Omental fat pad (tissue), 4 donors: Measurements from ENCODE around the gene TEAD1. TPM values are rescaled to one million over a fixed set of nuclear protein-coding genes. Genes with fewer than 3 reads are reported as not detected.

ENCODE experiments used
- ATAC-seq: fragments of 150-250 bp; one replicate; pipeline ENCODE4 v1.9.1; 2016; ENCODE audit warnings: mild to moderate bottlenecking, moderate library complexity; ENCODE audit not compliant: low FRiP score
- DNase-seq: peaks from one replicate; pipeline ENCODE4 v3.0.0-alpha.2; 2019; ENCODE audit warnings: low spot score
- CTCF ChIP-seq, 3 donors: fragments of 450-650 bp; IDR thresholded peaks; one replicate each; pipeline ENCODE4 v1.5.1; 2016 to 2017; ENCODE audit warnings: antibody characterized with exemption in 3 of 3, mild to moderate bottlenecking in 3 of 3, moderate library complexity in 2 of 3
- total RNA-seq, 4 donors: library from RNA; depleted of rRNA; stranded (reverse); fragments of >200 nt; gene quantifications; one replicate each; pipeline ENCODE4 v1.1.0, GENCODE V29; 2016

Gene TEAD1
- total RNA-seq, 4 donors from 2014 or later, result 81.7 to 123 (median 103) TPM

GRCh38 chr11:12684315-12684714, 10.1 kb downstream of the TEAD1 start:
- TF ChIP-seq CTCF (IDR thresholded peaks at IDR 0.05), result no peak
- DNase-seq, result no peak
- no peak for ATAC-seq

- ATAC-seq (no peak), DNase-seq (no peak)
- TF ChIP-seq CTCF (IDR thresholded peaks at IDR 0.05), result no peak
Observed at GRCh38 chr11:12684816-12685215, 10.6 kb downstream of the TEAD1 start.

- no peak for ATAC-seq
- no peak for TF ChIP-seq CTCF (IDR thresholded peaks at IDR 0.05)
- DNase-seq, result no peak
Observed at GRCh38 chr11:12685229-12685628, 11.0 kb downstream of the TEAD1 start.

- no peak for TF ChIP-seq CTCF (IDR thresholded peaks at IDR 0.05)
- no peak for ATAC-seq
- DNase-seq, result no peak
Observed at GRCh38 chr11:12686246-12687060, 12.2 kb downstream of the TEAD1 start.

GRCh38 chr11:12687216-12687623, 13.0 kb downstream of the TEAD1 start:
- TF ChIP-seq CTCF (IDR thresholded peaks at IDR 0.05), result no peak
- DNase-seq (no peak), ATAC-seq (no peak)

- TF ChIP-seq CTCF (IDR thresholded peaks at IDR 0.05), result no peak
- DNase-seq (no peak), ATAC-seq (no peak)
Observed at GRCh38 chr11:12687740-12688139, 13.5 kb downstream of the TEAD1 start.
